Activated naive CD4-positive, alpha-beta T cell treated with anti-CD3 and anti-CD28 coated beads, Interleukin-2, amount 50 U/mL, for 72 hours (primary cell): ENCODE measurements around the gene JPH3. TPM values are rescaled to one million over a fixed set of nuclear protein-coding genes. Genes with fewer than 3 reads are reported as not detected.
A peak's percentile ranks its signal among the peaks of the same experiment; 100 is the strongest.

Source experiments
- ATAC-seq, 2 donors: fragments of 150-1000 bp; cut with Tn5 transposase; 2 replicates each; pipeline ENCODE4 v1.10.0; 2021; ENCODE audit warnings: mild to moderate bottlenecking in 2 of 2, moderate library complexity in 2 of 2
- DNase-seq, 2 donors: peaks; one replicate each; pipeline ENCODE4 v3.0.0; 2021 to 2022; ENCODE audit warnings: low spot score in 2 of 2
- H3K27ac Mint-ChIP-seq, 2 donors: one replicate each; pipeline ENCODE4 v1.8.0; 2022; ENCODE audit warnings: mild to moderate bottlenecking in 2 of 2, mixed read lengths in 2 of 2
- H3K36me3 Mint-ChIP-seq, 2 donors: one replicate each; pipeline ENCODE4 v1.8.0; 2022; ENCODE audit warnings: mixed read lengths in 2 of 2
- H3K9me3 Mint-ChIP-seq, 2 donors: one replicate each; pipeline ENCODE4 v1.8.0; 2022; ENCODE audit warnings: mixed read lengths in 2 of 2
- total RNA-seq, 2 donors: library from RNA; stranded (reverse); gene quantifications; one replicate each; pipeline ENCODE4 v1.2.3, GENCODE V29; 2022

The JPH3 gene
- total RNA-seq = under 1 TPM in 1 of 2 donors, not detected in 1; 0.37 TPM

GRCh38 chr16:87602001-87602775 is at the start of gene JPH3:
JPH3 (plus strand) TSS chr16:87602508; CDS start chr16:87603147, 639 bp downstream.
- H3K36me3 Mint-ChIP-seq = peaks cover 0 to 4% of the 10 kb centered on the region in 2 donors
- ATAC-seq = no peak

GRCh38 chr16:87552772-87553573 is 49.3 kb upstream of the JPH3 start:
- ATAC-seq (no peak), DNase-seq (no peak)
- Mint-ChIP-seq H3K36me3 (no peaks in the 10 kb centered on the region), H3K9me3 (no peaks in the 10 kb centered on the region), H3K27ac (no peak overlapping the region)

More at GRCh38 chr16:87602001-87602775, at the start of gene JPH3:
- Mint-ChIP-seq H3K27ac (no peak within 1 kb of the TSS), H3K9me3 (no peaks in the 10 kb centered on the region)
- no peak for DNase-seq

DNA sequence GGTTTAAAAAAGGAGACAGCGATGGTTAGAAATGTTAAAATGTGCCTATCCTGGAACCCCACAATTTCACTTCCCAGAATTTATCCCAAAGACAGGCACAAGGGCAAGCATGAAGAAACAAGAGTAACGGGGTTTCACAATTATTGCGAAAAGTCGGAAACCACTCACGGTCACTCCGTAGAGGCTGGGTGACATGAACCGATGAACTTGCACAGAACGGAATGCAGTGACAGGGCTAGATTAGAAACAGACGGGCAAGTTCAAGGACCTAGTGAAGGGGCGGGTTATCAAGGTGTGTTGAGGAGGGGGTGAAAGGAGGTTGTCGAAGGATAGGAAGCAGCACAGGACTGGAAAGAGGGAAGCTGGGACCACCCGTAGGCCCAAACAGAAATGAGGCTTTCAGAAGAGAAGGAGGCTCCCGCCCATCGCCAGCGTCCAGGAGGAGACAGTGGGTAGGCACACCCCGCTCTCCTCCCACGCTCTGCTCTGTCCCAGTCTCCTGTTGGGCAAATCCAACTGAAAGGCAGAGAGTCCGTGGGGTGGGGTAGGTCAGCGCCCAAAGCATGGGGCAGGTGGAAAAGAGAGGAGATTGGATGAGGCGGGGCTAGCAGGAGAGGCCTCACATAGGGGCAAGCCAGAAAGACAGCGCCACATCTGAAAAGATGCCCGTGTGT is 47.4 kb upstream of the JPH3 start:
- DNase-seq (no peak), ATAC-seq (no peak)
- H3K27ac Mint-ChIP-seq = peak overlapping the region in 1 of 2 donors; percentile 11
- H3K9me3 Mint-ChIP-seq = peaks cover 0 to under 1% of the 10 kb centered on the region in 2 donors
- H3K36me3 Mint-ChIP-seq = no peaks in the 10 kb centered on the region

DNA sequence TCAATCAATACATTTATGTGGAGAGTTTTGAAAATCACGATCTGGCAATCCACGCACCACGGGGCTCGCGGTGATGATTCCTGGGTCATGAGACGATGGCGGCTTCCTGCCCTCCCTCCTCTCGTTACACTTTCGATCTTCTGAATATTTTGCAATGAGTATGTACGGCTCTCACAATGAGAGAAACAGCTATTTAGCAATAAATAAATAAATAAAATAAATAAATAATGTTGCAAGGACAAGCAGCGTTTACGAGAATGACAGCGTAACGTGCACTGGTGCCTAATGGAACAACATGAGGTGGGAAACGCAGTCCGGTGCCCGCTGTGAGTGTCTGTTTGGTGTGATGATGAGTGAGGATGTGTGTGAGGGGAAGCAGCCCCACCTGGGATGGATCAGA is 46.7 kb upstream of the JPH3 start:
- no peak for ATAC-seq
- DNase-seq = no peak
- Mint-ChIP-seq H3K9me3 (peaks cover 0 to 4% of the 10 kb centered on the region in 2 donors), H3K36me3 (no peaks in the 10 kb centered on the region), H3K27ac (no peak overlapping the region)

DNA sequence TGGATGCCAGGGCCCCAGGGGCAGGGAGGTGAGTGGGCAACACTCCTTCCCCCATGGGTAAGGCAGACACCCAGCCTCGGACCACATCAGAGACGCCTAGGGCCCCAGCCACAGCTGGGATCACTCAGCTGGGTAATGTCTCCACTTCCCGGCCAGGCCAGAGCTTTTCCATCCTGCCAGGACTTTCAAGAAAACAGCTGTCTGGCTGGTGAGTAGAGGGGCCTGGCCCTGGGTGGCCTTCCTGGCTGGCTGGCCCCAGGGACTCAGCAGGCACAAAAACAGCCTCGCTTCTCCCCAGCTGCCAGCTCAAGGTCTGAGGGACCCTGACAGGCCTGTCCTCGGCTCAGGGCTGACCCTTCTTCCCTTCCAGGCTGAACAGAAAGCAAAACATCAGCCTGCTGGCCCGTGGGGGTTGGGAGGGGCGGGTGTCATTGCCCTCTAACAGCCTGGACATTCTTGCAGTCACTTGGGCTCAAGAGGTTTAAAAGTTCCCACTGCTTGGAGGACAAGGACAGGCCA is 45.3 kb upstream of the JPH3 start:
- no peaks in the 10 kb centered on the region for H3K36me3 Mint-ChIP-seq
- no peak overlapping the region for H3K27ac Mint-ChIP-seq
- peaks cover 0 to 4% of the 10 kb centered on the region in 2 donors for H3K9me3 Mint-ChIP-seq
- DNase-seq = no peak
- ATAC-seq = no peak

DNA sequence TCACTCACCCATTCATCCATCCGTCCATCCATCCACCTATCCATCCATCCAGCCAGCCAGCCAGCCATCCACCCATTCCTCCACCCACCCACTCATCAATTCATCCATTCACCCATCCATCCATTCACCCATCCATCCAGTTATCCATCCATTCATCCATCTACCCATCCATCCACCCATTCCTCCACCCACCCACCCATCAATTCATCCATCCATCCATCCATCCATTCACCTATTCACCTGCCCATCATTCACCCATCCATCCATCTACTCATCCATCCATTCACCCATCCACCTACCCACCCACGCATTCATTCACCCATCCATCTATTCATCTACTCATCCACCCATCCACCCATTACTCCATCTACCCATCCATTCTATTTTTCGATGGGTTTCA is 43.6 kb upstream of the JPH3 start:
- H3K9me3 Mint-ChIP-seq = peaks cover 2 to 7% of the 10 kb centered on the region in 2 donors
- ATAC-seq (no peak), DNase-seq (no peak)
- H3K36me3 Mint-ChIP-seq = peaks cover 0 to 3% of the 10 kb centered on the region in 2 donors
- no peak overlapping the region for H3K27ac Mint-ChIP-seq

- no peak for DNase-seq
- Mint-ChIP-seq H3K36me3 (peaks cover 0 to 7% of the 10 kb centered on the region in 2 donors), H3K9me3 (peaks cover 10 to 16% of the 10 kb centered on the region in 2 donors), H3K27ac (no peak overlapping the region)
- no peak for ATAC-seq
Observed at GRCh38 chr16:87559945-87560344, 42.4 kb upstream of the JPH3 start.

DNA sequence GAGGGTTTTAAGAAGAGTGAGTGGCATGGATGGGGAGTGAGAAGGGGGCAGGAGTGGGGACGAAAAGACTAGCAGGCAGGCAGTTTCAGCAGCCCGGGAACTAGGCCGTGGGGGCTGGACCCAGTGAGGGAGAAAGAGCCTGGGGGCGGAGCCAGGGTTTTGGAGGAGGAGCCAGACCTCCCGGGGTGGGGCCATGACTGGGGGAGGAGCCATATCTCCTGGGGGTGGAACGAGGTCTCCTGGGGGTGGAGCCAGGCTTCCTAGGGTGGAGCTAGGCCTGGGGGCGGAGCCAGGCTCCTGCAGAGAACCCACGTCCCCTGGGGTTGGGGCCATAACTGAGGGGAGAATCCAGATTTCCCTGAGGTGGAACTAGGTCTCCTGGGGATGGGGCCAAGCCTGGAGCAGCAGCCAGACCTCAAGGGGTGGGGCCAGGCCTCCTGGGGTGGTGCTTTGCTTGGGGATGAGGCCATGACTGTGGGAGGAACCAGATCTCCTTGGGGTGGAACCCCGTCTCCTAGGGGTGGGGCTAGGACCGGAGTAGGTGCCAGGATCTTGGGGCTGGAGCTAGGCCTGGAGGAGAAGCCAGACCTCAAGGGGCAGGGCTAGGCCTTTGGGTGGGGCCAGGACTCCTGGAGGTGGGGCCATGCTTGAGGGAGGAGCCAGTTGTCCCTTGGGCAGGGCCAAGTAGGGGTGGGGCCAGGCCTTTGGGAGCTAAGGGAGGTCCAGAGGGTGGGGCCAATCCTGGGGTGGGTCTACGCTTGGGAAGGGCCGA is 41.7 kb upstream of the JPH3 start:
- ATAC-seq (peak in 1 of 2 donors; percentile 72), DNase-seq (peak in 1 of 2 donors; percentile 41)
- Mint-ChIP-seq H3K36me3 (peaks cover 0 to 7% of the 10 kb centered on the region in 2 donors), H3K27ac (no peak overlapping the region), H3K9me3 (peaks cover 10 to 16% of the 10 kb centered on the region in 2 donors)

- H3K36me3 Mint-ChIP-seq = peaks cover 0 to 7% of the 10 kb centered on the region in 2 donors
- no peak for ATAC-seq
Observed at GRCh38 chr16:87561200-87562105, 40.9 kb upstream of the JPH3 start.

GRCh38 chr16:87562201-87562600 is 40.1 kb upstream of the JPH3 start:
- no peak overlapping the region for H3K27ac Mint-ChIP-seq
- no peak for ATAC-seq

More at GRCh38 chr16:87561200-87562105, 40.9 kb upstream of the JPH3 start:
- DNase-seq = no peak
- Mint-ChIP-seq H3K9me3 (peaks cover 10 to 16% of the 10 kb centered on the region in 2 donors), H3K27ac (no peak overlapping the region)

DNA sequence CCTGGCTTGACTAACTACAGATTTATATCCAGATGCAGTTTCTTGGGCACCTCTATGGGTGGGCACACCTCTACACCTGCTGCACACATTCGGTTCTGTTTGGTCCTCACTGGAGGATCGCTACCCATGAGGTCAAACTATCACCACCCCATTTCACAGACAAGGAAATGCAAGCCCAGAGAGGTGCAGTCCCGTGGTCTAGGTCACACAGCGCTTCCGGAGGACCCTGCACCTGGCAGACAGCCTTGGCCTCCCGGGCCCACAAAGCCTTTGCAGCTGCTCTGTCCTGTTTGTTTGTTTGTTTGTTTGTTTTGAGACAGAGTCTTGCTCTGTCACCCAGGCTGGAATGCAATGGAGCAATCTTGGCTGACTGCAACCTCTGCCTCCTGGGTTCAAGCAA is 39.3 kb upstream of the JPH3 start:
- ATAC-seq (no peak), DNase-seq (no peak)
- H3K36me3 Mint-ChIP-seq = peaks cover 0 to 7% of the 10 kb centered on the region in 2 donors
- peaks cover 10 to 16% of the 10 kb centered on the region in 2 donors for H3K9me3 Mint-ChIP-seq
- no peak overlapping the region for H3K27ac Mint-ChIP-seq

More at GRCh38 chr16:87562201-87562600, 40.1 kb upstream of the JPH3 start:
- no peak for DNase-seq
- Mint-ChIP-seq H3K9me3 (peaks cover 10 to 16% of the 10 kb centered on the region in 2 donors), H3K36me3 (peaks cover 0 to 7% of the 10 kb centered on the region in 2 donors)

GRCh38 chr16:87563714-87564523 is 38.4 kb upstream of the JPH3 start:
- Mint-ChIP-seq H3K36me3 (peaks cover 0 to 7% of the 10 kb centered on the region in 2 donors), H3K27ac (no peak overlapping the region), H3K9me3 (peaks cover 10 to 16% of the 10 kb centered on the region in 2 donors)
- no peak for DNase-seq
- ATAC-seq = no peak

DNA sequence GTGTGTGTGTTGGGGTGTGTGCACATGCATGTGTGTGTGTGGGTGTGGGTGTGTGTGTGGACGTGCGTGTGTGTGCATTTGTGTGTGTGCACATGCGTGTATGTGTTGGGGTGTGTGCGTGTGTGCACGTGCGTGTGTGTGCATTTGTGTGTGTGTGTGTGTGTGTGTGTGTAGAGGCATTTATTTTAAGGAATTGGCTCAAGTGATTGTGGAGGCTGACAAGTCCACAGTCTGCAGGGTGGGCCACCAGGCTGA is 37.9 kb upstream of the JPH3 start:
- H3K27ac Mint-ChIP-seq = no peak overlapping the region
- H3K9me3 Mint-ChIP-seq = peaks cover 10 to 16% of the 10 kb centered on the region in 2 donors
- DNase-seq = no peak
- peaks cover 0 to 7% of the 10 kb centered on the region in 2 donors for H3K36me3 Mint-ChIP-seq
- no peak for ATAC-seq
